ENCODE data around the gene MYOM3.

MYOM3 gene

GRCh38 chr1:24120965-24121364 is 9.0 kb upstream of the MYOM3 start:
- H3K27ac ChIP-seq, result no peak overlapping the region
- TF ChIP-seq CTCF (IDR thresholded peaks at IDR 0.05), result no peak
- TF ChIP-seq ZFX (IDR thresholded peaks at IDR 0.05; ENCODE audit: borderline replicate concordance), result no peak

- no peak for TF ChIP-seq CTCF (IDR thresholded peaks at IDR 0.05)
- no peak for TF ChIP-seq ZFX (IDR thresholded peaks at IDR 0.05; ENCODE audit: borderline replicate concordance)
- no peak overlapping the region for H3K27ac ChIP-seq
Observed at GRCh38 chr1:24119859-24120756, 8.2 kb upstream of the MYOM3 start.

- TF ChIP-seq CTCF (IDR thresholded peaks at IDR 0.05) (no peak), ZFX (IDR thresholded peaks at IDR 0.05; ENCODE audit: borderline replicate concordance) (no peak)
- H3K27ac ChIP-seq, result no peak overlapping the region
Observed at GRCh38 chr1:24119489-24119858, 7.5 kb upstream of the MYOM3 start.

- no peak for TF ChIP-seq ZFX (IDR thresholded peaks at IDR 0.05; ENCODE audit: borderline replicate concordance)
- TF ChIP-seq CTCF (IDR thresholded peaks at IDR 0.05), result no peak
- H3K27ac ChIP-seq, result no peak overlapping the region
Observed at GRCh38 chr1:24118410-24119242, 6.7 kb upstream of the MYOM3 start.

GRCh38 chr1:24117722-24118409 is 5.9 kb upstream of the MYOM3 start:
- no peak overlapping the region for H3K27ac ChIP-seq
- TF ChIP-seq ZFX (IDR thresholded peaks at IDR 0.05; ENCODE audit: borderline replicate concordance) (no peak), CTCF (IDR thresholded peaks at IDR 0.05) (no peak)

- TF ChIP-seq ZFX (IDR thresholded peaks at IDR 0.05; ENCODE audit: borderline replicate concordance) (no peak), CTCF (IDR thresholded peaks at IDR 0.05) (no peak)
- H3K27ac ChIP-seq, result no peak overlapping the region
Observed at GRCh38 chr1:24117132-24117531, 5.2 kb upstream of the MYOM3 start.
